Measurements from ENCODE around the gene KCNJ1. TPM values are rescaled to one million over a fixed set of nuclear protein-coding genes. Genes with fewer than 3 reads are reported as not detected.
A peak's percentile ranks its signal among the peaks of the same experiment; 100 is the strongest.

KCNJ1 gene
- total RNA-seq, 4 donors from 2014 or later = 0.11 to 0.81 TPM; not detected in 2

GRCh38 chr11:128831174-128832120 lies 35.6 kb downstream of the KCNJ1 start:
- Histone ChIP-seq H3K27me3 (no peaks in the 10 kb centered on the region), H3K4me1 (peaks cover 0 to 3% of the 10 kb centered on the region in 2 donors), H3K27ac (peak overlapping the region in 1 of 3 donors; percentile 11), H3K36me3 (no peaks in the 10 kb centered on the region), H3K4me3 (replicated peaks in 1 of 3) (no peak overlapping the region), H3K9me3 (no peaks in the 10 kb centered on the region)
- intact Hi-C loops (cut with DNase I) = loop anchor here (5.0 to 10.0 kb wide), 4 partner anchors 197 to 799 kb away; no protein-coding TSS in a partner anchor
- peak; percentile 79 to 84 for DNase-seq
- TF ChIP-seq POLR2A (IDR thresholded peaks at IDR 0.05) = no peak
- TF ChIP-seq CTCF (IDR thresholded peaks at IDR 0.05) = peak; percentile 72 to 89 (median 78)
- WGBS, 2 donors = 30 to 33% methylated on average over 14 of the region's 14 CpGs

- DNase-seq = no peak
- intact Hi-C loops (cut with DNase I) = loop anchor here (5.0 to 10.0 kb wide), 4 partner anchors 196 to 798 kb away; no protein-coding TSS in a partner anchor
- TF ChIP-seq CTCF (IDR thresholded peaks at IDR 0.05) (no peak), POLR2A (IDR thresholded peaks at IDR 0.05) (no peak)
- Histone ChIP-seq H3K4me3 (replicated peaks in 1 of 3) (no peak overlapping the region), H3K27me3 (no peaks in the 10 kb centered on the region), H3K27ac (peak overlapping the region in 1 of 3 donors; percentile 11), H3K4me1 (peaks cover 0 to 3% of the 10 kb centered on the region in 2 donors), H3K36me3 (no peaks in the 10 kb centered on the region), H3K9me3 (no peaks in the 10 kb centered on the region)
- 83 to 94% methylated on average over 11 of the region's 11 CpGs for WGBS, 2 donors
These were observed 36.6 kb downstream of the KCNJ1 start for GRCh38 chr11:128830290-128831173.

GRCh38 chr11:128828350-128828749 lies 38.7 kb downstream of the KCNJ1 start:
- WGBS, 2 donors = 82 to 83% methylated on average over 4 of the region's 4 CpGs
- intact Hi-C loops (cut with DNase I) = no loop called here
- H3K9me3 ChIP-seq = no peaks in the 10 kb centered on the region
- DNase-seq = no peak
- H3K27me3 ChIP-seq = no peaks in the 10 kb centered on the region
- H3K4me1 ChIP-seq = peaks cover 0 to 3% of the 10 kb centered on the region in 2 donors
- H3K4me3 ChIP-seq (replicated peaks in 1 of 3) = no peak overlapping the region
- H3K27ac ChIP-seq = no peak overlapping the region
- H3K36me3 ChIP-seq = no peaks in the 10 kb centered on the region
- TF ChIP-seq POLR2A (IDR thresholded peaks at IDR 0.05) = no peak
- no peak for TF ChIP-seq CTCF (IDR thresholded peaks at IDR 0.05)

- DNase-seq = no peak
- Histone ChIP-seq H3K27me3 (no peaks in the 10 kb centered on the region), H3K4me3 (replicated peaks in 1 of 3) (no peak overlapping the region), H3K9me3 (no peaks in the 10 kb centered on the region), H3K36me3 (no peaks in the 10 kb centered on the region), H3K4me1 (peaks cover 0 to 3% of the 10 kb centered on the region in 2 donors), H3K27ac (no peak overlapping the region)
- TF ChIP-seq CTCF (IDR thresholded peaks at IDR 0.05) (no peak), POLR2A (IDR thresholded peaks at IDR 0.05) (no peak)
- 82 to 83% methylated on average over 7 of the region's 7 CpGs for WGBS, 2 donors
- intact Hi-C loops (cut with DNase I) = no loop called here
These were observed 39.8 kb downstream of the KCNJ1 start for GRCh38 chr11:128827191-128827893.
